Loucy (cell line): ENCODE results near the gene SH3BP1.

Experiments
- H2AFZ ChIP-seq: fragments of 200-600 bp; sonication (generic); 2 replicates; pipeline ENCODE4 v1.6.0; 2016; ENCODE audit warnings: antibody characterized with exemption, mild to moderate bottlenecking, low read length, moderate library complexity
- H3F3A ChIP-seq: fragments of 200-600 bp; 2 replicates; pipeline ENCODE4 v1.6.0; 2016; ENCODE audit warnings: antibody characterized with exemption, low read depth, mild to moderate bottlenecking
- H3K27me3 ChIP-seq: fragments of 200-600 bp; sonication (generic); 2 replicates; pipeline ENCODE4 v1.6.1; 2014; ENCODE audit warnings: low read length, mild to moderate bottlenecking; ENCODE audit not compliant: insufficient read depth, poor library complexity, severe bottlenecking
- H3K36me3 ChIP-seq: fragments of 200-600 bp; sonication (generic); 2 replicates; pipeline ENCODE4 v1.6.1; 2016; ENCODE audit warnings: low read length; ENCODE audit not compliant: insufficient read depth
- H3K4me1 ChIP-seq: fragments of 200-600 bp; sonication (generic); 2 replicates; pipeline ENCODE4 v1.5.1; 2014; ENCODE audit warnings: low read length, mild to moderate bottlenecking; ENCODE audit not compliant: insufficient read depth, poor library complexity, severe bottlenecking
- H3K4me2 ChIP-seq: fragments of 200-600 bp; sonication (generic); 2 replicates; pipeline ENCODE4 v1.6.0; 2014; ENCODE audit warnings: antibody characterized with exemption, low read length, low read depth, mild to moderate bottlenecking; ENCODE audit not compliant: poor library complexity, severe bottlenecking
- H3K4me3 ChIP-seq: fragments of 200-600 bp; sonication (generic); 2 replicates; pipeline ENCODE4 v1.5.1; 2014; ENCODE audit warnings: low read length, mild to moderate bottlenecking, mixed read lengths; ENCODE audit not compliant: poor library complexity, severe bottlenecking
- H3K79me2 ChIP-seq: fragments of 200-600 bp; sonication (generic); 2 replicates; pipeline ENCODE4 v1.6.1; 2014; ENCODE audit warnings: low read length; ENCODE audit not compliant: insufficient read depth
- H3K9ac ChIP-seq: fragments of 200-600 bp; sonication (generic); 2 replicates; pipeline ENCODE4 v1.6.0; 2014; ENCODE audit warnings: mild to moderate bottlenecking, low read depth, low read length, moderate library complexity; ENCODE audit not compliant: poor library complexity, severe bottlenecking
- H3K9me2 ChIP-seq: fragments of 200-600 bp; sonication (generic); replicated peaks from 2 replicates; pipeline ENCODE4 v1.6.1; 2016; ENCODE audit warnings: low read depth, low read length, mixed read lengths
- H3K9me3 ChIP-seq: fragments of 200-600 bp; sonication (generic); 2 replicates; pipeline ENCODE4 v1.6.1; 2014; ENCODE audit warnings: mild to moderate bottlenecking, antibody characterized with exemption, low read length, low read depth; ENCODE audit not compliant: insufficient read depth
- H4K20me1 ChIP-seq: fragments of 200-600 bp; sonication (generic); 2 replicates; pipeline ENCODE4 v1.6.0; 2014; ENCODE audit warnings: antibody characterized with exemption, low read length, mild to moderate bottlenecking; ENCODE audit not compliant: insufficient read depth, poor library complexity, severe bottlenecking
- CTCF ChIP-seq: fragments of 200-600 bp; sonication (generic); conservative IDR thresholded peaks from 2 replicates; pipeline ENCODE4 v1.5.1; 2014; ENCODE audit warnings: mild to moderate bottlenecking, antibody characterized with exemption, low read length
- EZH2phosphoT487 ChIP-seq: fragments of 200-600 bp; IDR thresholded peaks from 2 replicates; pipeline ENCODE4 v1.6.1; 2018; ENCODE audit warnings: antibody characterized with exemption, mild to moderate bottlenecking, moderate library complexity, borderline replicate concordance

Gene SH3BP1

GRCh38 chr22:37617431-37617830, 22.0 kb upstream of the SH3BP1 start:
- Histone ChIP-seq H3K27me3 (no peaks in the 10 kb centered on the region), H3K4me3 (no peak overlapping the region), H3K36me3 (peaks cover 35% of the 10 kb centered on the region; the same call in 1 of the 2 replicates), H3K9me2 (no peaks in the 10 kb centered on the region), H3K4me2 (no peak overlapping the region), H4K20me1 (no peaks in the 10 kb centered on the region), H3K9ac (no peak overlapping the region), H3K9me3 (no peaks in the 10 kb centered on the region), H3K79me2 (peaks cover 6% of the 10 kb centered on the region; the same call in 1 of the 2 replicates), H3F3A (no peaks in the 10 kb centered on the region), H2AFZ (no peak overlapping the region), H3K4me1 (no peaks in the 10 kb centered on the region)
- no peak for TF ChIP-seq EZH2phosphoT487
- no peak for TF ChIP-seq CTCF

- H3K4me3 ChIP-seq: no peak overlapping the region
- H2AFZ ChIP-seq: no peak overlapping the region
- H3K27me3 ChIP-seq: no peaks in the 10 kb centered on the region
- H4K20me1 ChIP-seq: no peaks in the 10 kb centered on the region
- TF ChIP-seq CTCF (no peak), EZH2phosphoT487 (no peak)
- peaks cover 35% of the 10 kb centered on the region; the same call in 1 of the 2 replicates for H3K36me3 ChIP-seq
- H3K4me1 ChIP-seq: no peaks in the 10 kb centered on the region
- no peak overlapping the region for H3K4me2 ChIP-seq
- H3K79me2 ChIP-seq: peaks cover under 1% of the 10 kb centered on the region; the same call in 1 of the 2 replicates
- H3K9me3 ChIP-seq: no peaks in the 10 kb centered on the region
- no peaks in the 10 kb centered on the region for H3K9me2 ChIP-seq
- H3F3A ChIP-seq: no peaks in the 10 kb centered on the region
- H3K9ac ChIP-seq: no peak overlapping the region
These were observed 21.3 kb upstream of the SH3BP1 start for GRCh38 chr22:37618072-37618656.

- TF ChIP-seq CTCF: no peak
- no peak for TF ChIP-seq EZH2phosphoT487
- no peaks in the 10 kb centered on the region for H3K9me3 ChIP-seq
- H3K79me2 ChIP-seq: no peaks in the 10 kb centered on the region
- no peaks in the 10 kb centered on the region for H3F3A ChIP-seq
- no peak overlapping the region for H3K4me3 ChIP-seq
- no peak overlapping the region for H2AFZ ChIP-seq
- no peak overlapping the region for H3K9ac ChIP-seq
- H3K27me3 ChIP-seq: no peaks in the 10 kb centered on the region
- peaks cover under 1% of the 10 kb centered on the region for H3K4me1 ChIP-seq
- H4K20me1 ChIP-seq: no peaks in the 10 kb centered on the region
- no peaks in the 10 kb centered on the region for H3K9me2 ChIP-seq
- H3K4me2 ChIP-seq: no peak overlapping the region
- H3K36me3 ChIP-seq: peaks cover 35% of the 10 kb centered on the region; the same call in 1 of the 2 replicates
These were observed 20.8 kb upstream of the SH3BP1 start for GRCh38 chr22:37618674-37619073.
